H1 (cell line): Measurements from ENCODE around the gene PTPN1. TPM values are rescaled to one million over a fixed set of nuclear protein-coding genes. Genes with fewer than 3 reads are reported as not detected.

ENCODE experiments used
- CTCF ChIA-PET: fragments of 300-600 bp; sonication (Branson Sonifier 250); formaldehyde crosslinking; loops from one replicate; lab custom pipeline; 2021; ENCODE audit not compliant: partially characterized antibody; lab: Charles Lee
- POLR2A ChIA-PET: fragments of 300-600 bp; sonication (Branson Sonifier 250); formaldehyde crosslinking; loops from one replicate; lab custom pipeline; 2021; ENCODE audit warnings: inconsistent platforms; ENCODE audit not compliant: partially characterized antibody; lab: Charles Lee
- DNase-seq, 2 experiments: peaks; one replicate each; pipeline versions ENCODE4 v3.0.0 to v3.0.0-alpha.2; 2010 to 2022; ENCODE audit warnings: low spot score in 2 of 2, low read depth in 1 of 2, mixed read lengths in 1 of 2
- FAIRE-seq: peaks from 2 replicates; lab custom pipeline; 2011; peaks lifted over from hg19 to GRCh38; lab: Jason Lieb, UNC
- H2AFZ ChIP-seq: 2 replicates; pipeline ENCODE4 v1.8.1; 2012; ENCODE audit warnings: low read length, inconsistent platforms
- H2AK5ac ChIP-seq: 2 replicates; pipeline ENCODE4 v1.6.1; 2013; ENCODE audit warnings: low read depth, low read length
- H2BK120ac ChIP-seq: replicated peaks from 2 replicates; pipeline ENCODE3; 2013; ENCODE audit warnings: low read depth, low read length, inconsistent platforms
- H2BK12ac ChIP-seq: 2 replicates; pipeline ENCODE4 v1.6.1; 2013; ENCODE audit warnings: low read depth, low read length
- H2BK15ac ChIP-seq: 2 replicates; pipeline ENCODE4 v1.6.1; 2013; ENCODE audit warnings: low read length
- H2BK20ac ChIP-seq: 2 replicates; pipeline ENCODE4 v1.6.1; 2013; ENCODE audit warnings: low read length
- H2BK5ac ChIP-seq: 2 replicates; pipeline ENCODE4 v1.6.1; 2013; ENCODE audit warnings: low read depth, low read length
- H3K14ac ChIP-seq: 2 replicates; pipeline ENCODE4 v1.6.1; 2013; ENCODE audit warnings: inconsistent platforms; ENCODE audit not compliant: insufficient read length
- H3K18ac ChIP-seq: 2 replicates; pipeline ENCODE4 v1.6.1; 2013; ENCODE audit warnings: low read length; ENCODE audit errors: extremely low read depth
- H3K23ac ChIP-seq: 2 replicates; pipeline ENCODE4 v1.6.1; 2013; ENCODE audit warnings: inconsistent platforms; ENCODE audit not compliant: insufficient read length
- H3K23me2 ChIP-seq: 2 replicates; pipeline ENCODE4 v1.6.1; 2013; ENCODE audit warnings: low read depth, low read length
- H3K27ac ChIP-seq: 2 replicates; pipeline ENCODE4 v1.6.1; 2011; ENCODE audit warnings: low read depth, low read length, inconsistent platforms
- H3K27me3 ChIP-seq, 4 experiments: replicated peaks in 1 of 4; 1 replicate in 1 of 4; 2 replicates in 3 of 4; pipeline versions ENCODE4 v1.6.1 to v1.8.1; 2011 to 2013; ENCODE audit warnings: low read length in 3 of 4, mild to moderate bottlenecking in 3 of 4, inconsistent platforms in 2 of 4, mixed read lengths in 2 of 4, moderate library complexity in 1 of 4; ENCODE audit not compliant: control insufficient read depth in 3 of 4, insufficient read depth in 3 of 4; ENCODE audit errors: extremely low read depth in 1 of 4
- H3K36me3 ChIP-seq, 4 experiments: 2 replicates each; pipeline versions ENCODE4 v1.6.1 to v1.8.1; 2011 to 2013; ENCODE audit warnings: mild to moderate bottlenecking in 4 of 4, low read length in 3 of 4, moderate library complexity in 2 of 4, control low read depth in 1 of 4, inconsistent platforms in 1 of 4; ENCODE audit not compliant: insufficient read depth in 4 of 4, control insufficient read depth in 2 of 4
- H3K4ac ChIP-seq: replicated peaks from 2 replicates; pipeline ENCODE3; 2013; ENCODE audit warnings: low read length, low read depth, mixed read lengths, inconsistent platforms; ENCODE audit not compliant: insufficient read length
- H3K4me1 ChIP-seq, 4 experiments: replicated peaks in 1 of 4; 1 replicate in 1 of 4; 2 replicates in 3 of 4; pipeline versions ENCODE4 v1.6.1 to v1.8.1; 2011 to 2013; ENCODE audit warnings: low read length in 3 of 4, inconsistent platforms in 2 of 4, mixed read lengths in 1 of 4; ENCODE audit not compliant: insufficient read depth in 4 of 4, control insufficient read depth in 3 of 4
- H3K4me2 ChIP-seq, 2 experiments: 2 replicates each; pipeline versions ENCODE4 v1.6.1 to v1.8.1; 2011 to 2013; ENCODE audit warnings: low read depth in 2 of 2, low read length in 2 of 2, control low read depth in 1 of 2, inconsistent platforms in 1 of 2, mild to moderate bottlenecking in 1 of 2; ENCODE audit not compliant: insufficient read depth in 1 of 2
- H3K4me3 ChIP-seq, 4 experiments: fragments of 200-600, 300-600 bp in 1 of 4; sonication (generic), shearing (Covaris generic), sonication (Bioruptor Twin) in 1 of 4; 2 replicates each; pipeline versions ENCODE4 v1.5.1 to v1.8.1; 2011 to 2016; ENCODE audit warnings: low read length in 4 of 4, low read depth in 3 of 4, control low read depth in 2 of 4, inconsistent platforms in 2 of 4, mild to moderate bottlenecking in 2 of 4, mixed read lengths in 1 of 4, moderate library complexity in 1 of 4; ENCODE audit not compliant: insufficient read depth in 2 of 4; ENCODE audit errors: extremely low read depth in 1 of 4
- H3K56ac ChIP-seq: replicated peaks from 2 replicates; pipeline ENCODE3; 2013; ENCODE audit warnings: low read depth, mild to moderate bottlenecking, mixed read lengths, low read length, inconsistent platforms; ENCODE audit not compliant: insufficient read length
- H3K79me1 ChIP-seq: 2 replicates; pipeline ENCODE4 v1.6.1; 2013; ENCODE audit warnings: low read depth, low read length, control low read depth
- H3K79me2 ChIP-seq, 2 experiments: 2 replicates each; pipeline versions ENCODE4 v1.6.1 to v1.8.1; 2012 to 2013; ENCODE audit warnings: low read length in 2 of 2, mild to moderate bottlenecking in 2 of 2, inconsistent platforms in 1 of 2; ENCODE audit not compliant: insufficient read depth in 2 of 2, control insufficient read depth in 1 of 2
- H3K9ac ChIP-seq, 4 experiments: replicated peaks in 1 of 4; 1 replicate in 1 of 4; 2 replicates in 3 of 4; pipeline versions ENCODE4 v1.6.1 to v1.8.1; 2011 to 2013; ENCODE audit warnings: low read depth in 3 of 4, low read length in 3 of 4, control low read depth in 2 of 4, mild to moderate bottlenecking in 2 of 4, moderate library complexity in 2 of 4, inconsistent platforms in 1 of 4; ENCODE audit errors: extremely low read depth in 1 of 4
- H3K9me3 ChIP-seq, 2 experiments: 2 replicates each; pipeline versions ENCODE4 v1.6.1 to v1.8.1; 2012 to 2013; ENCODE audit warnings: mild to moderate bottlenecking in 2 of 2, moderate library complexity in 2 of 2, control low read depth in 1 of 2, inconsistent platforms in 1 of 2, low read depth in 1 of 2, low read length in 1 of 2, mixed read lengths in 1 of 2; ENCODE audit not compliant: insufficient read depth in 2 of 2
- H4K20me1 ChIP-seq, 2 experiments: replicated peaks in 1 of 2; 2 replicates each; pipeline versions ENCODE3 to v1.8.1; 2011 to 2013; ENCODE audit warnings: inconsistent platforms in 2 of 2, low read length in 2 of 2, mild to moderate bottlenecking in 1 of 2; ENCODE audit not compliant: insufficient read depth in 2 of 2, control insufficient read depth in 1 of 2
- H4K5ac ChIP-seq: 2 replicates; pipeline ENCODE4 v1.6.1; 2013; ENCODE audit warnings: low read length, low read depth, mixed read lengths, inconsistent platforms; ENCODE audit not compliant: insufficient read length
- H4K8ac ChIP-seq: 2 replicates; pipeline ENCODE4 v1.8.0; 2013; ENCODE audit warnings: mild to moderate bottlenecking, moderate library complexity, low read length, inconsistent platforms; ENCODE audit not compliant: insufficient read depth; ENCODE audit errors: extremely low read depth
- H4K91ac ChIP-seq: replicated peaks from 2 replicates; pipeline ENCODE3; 2013; ENCODE audit warnings: low read length, mixed read lengths, inconsistent platforms; ENCODE audit not compliant: insufficient read length
- EZH2 ChIP-seq: fragments of 200-600 bp; sonication (generic); IDR thresholded peaks from 2 replicates; pipeline ENCODE4 v1.7.1; 2012; ENCODE audit warnings: low read depth, mild to moderate bottlenecking, moderate library complexity, low read length, inconsistent platforms; ENCODE audit not compliant: severe bottlenecking
- TBP ChIP-seq: IDR thresholded peaks from 2 replicates; pipeline ENCODE4 v1.6.1; 2011; ENCODE audit warnings: low read depth, low read length, improper control_type of control experiment
- TCF12 ChIP-seq: IDR thresholded peaks from 2 replicates; pipeline ENCODE4 v1.6.1; 2011; ENCODE audit warnings: low read depth, mild to moderate bottlenecking, low read length
- WGBS, 2 experiments: shearing (Covaris generic) in 1 of 2; methylation state at CpG; one replicate each; pipeline versions ENCODE4 v1.1.6 to v1.1.7; 2013 to 2015; ENCODE audit warnings: low lambda C conversion rate in 2 of 2, mixed read lengths in 2 of 2, inconsistent platforms in 1 of 2, low coverage in 1 of 2, missing lambda C conversion rate in 1 of 2; ENCODE audit not compliant: insufficient replicate concordance in 2 of 2, insufficient coverage in 1 of 2, insufficient read length in 1 of 2; ENCODE audit errors: extremely low coverage in 1 of 2, missing lambda C conversion rate in 1 of 2; 5-methylcytosine and 5-hydroxymethylcytosine counted together
- polyA plus RNA-seq, 7 experiments: library from polyadenylated mRNA; depleted of rRNA in 3 of 7; stranded (reverse) in 5 of 7; unstranded in 2 of 7; fragments of >200 nt in 5 of 7; fragments of 200-250 nt in 2 of 7; gene quantifications; 1 replicate in 5 of 7; 2 replicates in 1 of 7; 4 replicates in 1 of 7; pipeline versions ENCODE4 v1.2.1 to v1.2.3, GENCODE V29; 2011 to 2013; ENCODE audit warnings: missing spikeins in 2 of 7, mixed read lengths in 2 of 7
- total RNA-seq: library from RNA; stranded (reverse); fragmentation: NEBNext Ultra II Directional; extraction: Animal tissue kit (Norgen Biotek cat#: 25700); gene quantifications from 2 replicates; pipeline ENCODE4 v1.2.1, GENCODE V29; 2021
- TF ChIP-seq, protein P1 (sequence below): IDR thresholded peaks from 2 replicates; pipeline ENCODE4 v1.6.1; 2012; ENCODE audit warnings: inconsistent platforms
- TF ChIP-seq, protein P2 (sequence below): IDR thresholded peaks from 2 replicates; pipeline ENCODE4 v1.6.1; 2011; ENCODE audit warnings: low read depth, mild to moderate bottlenecking, low read length; ENCODE audit not compliant: insufficient read depth

PTPN1 gene
- total and polyA plus RNA-seq, 2 of the 8 experiments (the other 6 are each of a cell fraction or from before 2014, with no cell fraction given) = 18.6 to 32.1 TPM

DNA sequence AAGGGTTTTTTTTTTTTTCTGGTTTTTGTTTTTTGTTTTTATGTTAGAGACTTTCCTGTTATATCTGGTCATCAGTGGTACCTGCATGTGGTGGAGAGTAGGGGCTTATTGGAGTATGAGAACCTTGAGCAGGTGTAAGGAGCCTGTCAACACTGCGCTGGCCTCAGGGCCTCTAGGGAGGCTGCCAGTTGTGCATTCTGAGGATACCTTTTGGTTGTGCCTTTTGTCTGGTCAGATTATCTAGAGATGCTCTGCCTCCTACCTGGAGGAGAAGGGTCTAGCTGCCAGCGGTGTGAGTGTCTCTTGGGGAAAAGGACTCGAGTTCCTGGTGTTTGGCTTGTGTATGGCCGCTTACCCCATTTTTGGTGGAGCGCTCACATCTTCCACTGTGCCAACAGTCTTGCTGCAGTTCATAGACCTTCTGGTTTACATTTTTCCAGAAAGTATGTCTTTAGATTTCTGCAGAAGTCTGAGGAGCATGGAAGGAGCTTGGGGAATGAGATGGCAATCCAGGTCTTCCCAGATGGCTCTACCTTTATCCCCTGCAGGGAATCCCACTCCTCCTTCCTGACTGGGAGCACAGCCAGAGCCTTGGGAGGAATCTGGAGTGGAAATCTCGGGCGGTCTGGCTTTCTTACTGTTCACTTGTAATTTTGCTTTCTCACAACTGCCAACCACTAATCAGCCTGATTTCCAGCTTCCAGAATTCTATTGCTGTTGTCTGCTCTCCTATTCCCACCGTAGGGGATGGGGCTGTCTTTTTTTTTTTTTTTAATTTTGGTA lies 49.9 kb downstream of the PTPN1 start:
- H3K79me2 ChIP-seq = peaks cover 0 to 7% of the 10 kb centered on the region in 2 experiments; a peak in 1 of 4 replicates
- CTCF ChIA-PET = interaction anchor here (0.5 to 2.4 kb wide), 10 partner anchors 10 to 280 kb away, joined by 3 to 7 read pairs (median 4); no protein-coding TSS in a partner anchor
- TF ChIP-seq, protein P1, sequence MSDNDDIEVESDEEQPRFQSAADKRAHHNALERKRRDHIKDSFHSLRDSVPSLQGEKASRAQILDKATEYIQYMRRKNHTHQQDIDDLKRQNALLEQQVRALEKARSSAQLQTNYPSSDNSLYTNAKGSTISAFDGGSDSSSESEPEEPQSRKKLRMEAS = no peak
- TF ChIP-seq TCF12 = no peak
- TF ChIP-seq, protein P2, sequence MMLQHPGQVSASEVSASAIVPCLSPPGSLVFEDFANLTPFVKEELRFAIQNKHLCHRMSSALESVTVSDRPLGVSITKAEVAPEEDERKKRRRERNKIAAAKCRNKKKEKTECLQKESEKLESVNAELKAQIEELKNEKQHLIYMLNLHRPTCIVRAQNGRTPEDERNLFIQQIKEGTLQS = no peak
- no peak for TF ChIP-seq TBP
- TF ChIP-seq EZH2 = no peak

More for the DNA sequence above, 49.9 kb downstream of the PTPN1 start:
- no peak overlapping the region for H2BK20ac ChIP-seq
- H2BK15ac ChIP-seq = no peak overlapping the region
- no peak overlapping the region for H3K56ac ChIP-seq
- no peak overlapping the region for H4K5ac ChIP-seq
- no peak overlapping the region for H3K14ac ChIP-seq
- no peaks in the 10 kb centered on the region for H3K27me3 ChIP-seq
- H3K4me1 ChIP-seq = no peaks in the 10 kb centered on the region
- H3K4me3 ChIP-seq = no peak overlapping the region
- no peak overlapping the region for H3K9ac ChIP-seq
- FAIRE-seq (no peak), DNase-seq (peak in 1 of 2 experiments; percentile 34)
- H3K23ac ChIP-seq = no peak overlapping the region
- H4K91ac ChIP-seq = no peak overlapping the region
- no peaks in the 10 kb centered on the region for H3K23me2 ChIP-seq
- 87% methylated on average over 8 of the region's 8 CpGs; no CpG with 5 or more reads in 1 of the 2 experiments for WGBS, 2 experiments
- no peaks in the 10 kb centered on the region for H3K9me3 ChIP-seq
- H2AK5ac ChIP-seq = no peak overlapping the region
- no peak overlapping the region for H4K8ac ChIP-seq
- peaks cover 2% of the 10 kb centered on the region; the same call in 1 of the 2 replicates for H3K79me1 ChIP-seq
- no peak overlapping the region for H3K27ac ChIP-seq
- H3K36me3 ChIP-seq = peaks cover 0 to 15% (median 5%) of the 10 kb centered on the region in 4 experiments; a peak in 4 of 8 replicates
- no peak overlapping the region for H2BK5ac ChIP-seq
- no peak overlapping the region for H3K4ac ChIP-seq
- no peak overlapping the region for H2AFZ ChIP-seq
- H3K18ac ChIP-seq = no peak overlapping the region
- POLR2A ChIA-PET = no interaction called here
- no peak overlapping the region for H3K4me2 ChIP-seq
- no peak overlapping the region for H2BK12ac ChIP-seq
- no peak overlapping the region for H2BK120ac ChIP-seq
- H4K20me1 ChIP-seq = peaks cover 0 to 7% of the 10 kb centered on the region in 2 experiments
